ENCODE results near the gene SELENOH.

GRCh38 chr11:57703341-57703740 lies 38.0 kb upstream of the SELENOH start:
- TF ChIP-seq CTCF (IDR thresholded peaks at IDR 0.05) (no peak), MAX (IDR thresholded peaks at IDR 0.05) (no peak), CBX2 (IDR thresholded peaks at IDR 0.05; ENCODE audit: borderline replicate concordance, low read depth) (no peak), EP300 (IDR thresholded peaks at IDR 0.05) (no peak), REST (IDR thresholded peaks at IDR 0.05) (no peak), USF2 (IDR thresholded peaks at IDR 0.05) (no peak), POLR2A (IDR thresholded peaks at IDR 0.05; ENCODE audit: low read length) (no peak), BHLHE40 (IDR thresholded peaks at IDR 0.05; ENCODE audit: low read depth, low read length) (no peak)

Data from A549 (cell line).